OCI-LY1 (cell line): ENCODE data around the gene SUGCT.

Experiments
- H2AFZ ChIP-seq: fragments of 200-600 bp; sonication (generic), shearing (Covaris generic); 2 replicates; pipeline ENCODE4 v1.6.0; 2014; ENCODE audit warnings: antibody characterized with exemption, mild to moderate bottlenecking, low read length
- H3F3A ChIP-seq: fragments of 200-600 bp; sonication (generic), shearing (Covaris generic); 2 replicates; pipeline ENCODE4 v1.6.0; 2014; ENCODE audit warnings: mild to moderate bottlenecking, antibody characterized with exemption, low read length, moderate library complexity; ENCODE audit not compliant: insufficient read depth
- H3K27ac ChIP-seq: fragments of 200-600 bp; sonication (generic); 2 replicates; pipeline ENCODE4 v1.5.1; 2014; ENCODE audit warnings: low read length, mixed run types, mild to moderate bottlenecking, low read depth; ENCODE audit not compliant: poor library complexity, severe bottlenecking
- H3K27me3 ChIP-seq: fragments of 200-600 bp; sonication (generic); 2 replicates; pipeline ENCODE4 v1.6.0; 2014; ENCODE audit warnings: antibody characterized with exemption, mild to moderate bottlenecking, low read length, moderate library complexity; ENCODE audit not compliant: insufficient read depth
- H3K36me3 ChIP-seq: fragments of 200-600 bp; sonication (generic); 2 replicates; pipeline ENCODE4 v1.6.1; 2014; ENCODE audit warnings: mild to moderate bottlenecking, antibody characterized with exemption, low read length, moderate library complexity, mixed read lengths; ENCODE audit not compliant: insufficient read depth
- H3K4me1 ChIP-seq: fragments of 200-600 bp; sonication (generic); 2 replicates; pipeline ENCODE4 v1.5.1; 2014; ENCODE audit warnings: mild to moderate bottlenecking, low read length, moderate library complexity; ENCODE audit not compliant: insufficient read depth, severe bottlenecking
- H3K4me2 ChIP-seq: fragments of 200-600 bp; sonication (generic), shearing (Covaris generic); 2 replicates; pipeline ENCODE4 v1.6.1; 2014; ENCODE audit warnings: low read length
- H3K4me3 ChIP-seq: fragments of 200-600 bp; sonication (generic); 2 replicates; pipeline ENCODE4 v1.5.1; 2014; ENCODE audit warnings: low read length, low read depth, mild to moderate bottlenecking, mixed read lengths; ENCODE audit not compliant: poor library complexity, severe bottlenecking
- H3K79me2 ChIP-seq: fragments of 200-600 bp; shearing (Covaris generic); 2 replicates; pipeline ENCODE4 v1.6.1; 2016; ENCODE audit warnings: mixed run types, low read length, mixed read lengths; ENCODE audit not compliant: insufficient read depth
- H3K9ac ChIP-seq: fragments of 200-600 bp; sonication (generic), shearing (Covaris generic); 2 replicates; pipeline ENCODE4 v1.6.1; 2014; ENCODE audit warnings: mild to moderate bottlenecking, low read length, mixed read lengths
- H3K9me2 ChIP-seq: fragments of 200-600 bp; sonication (generic), shearing (Covaris generic); 2 replicates; pipeline ENCODE4 v1.6.1; 2014; ENCODE audit warnings: low read depth, mild to moderate bottlenecking, low read length, mixed read lengths
- H3K9me3 ChIP-seq: fragments of 200-600 bp; shearing (Covaris generic); 2 replicates; pipeline ENCODE4 v1.6.1; 2014; ENCODE audit warnings: low read length, mixed read lengths
- H4K20me1 ChIP-seq: fragments of 200-600 bp; sonication (generic), shearing (Covaris generic); 2 replicates; pipeline ENCODE4 v1.6.0; 2016; ENCODE audit warnings: mild to moderate bottlenecking, low read length; ENCODE audit not compliant: insufficient read depth
- EZH2 ChIP-seq: fragments of 200-600 bp; sonication (generic), shearing (Covaris generic); IDR thresholded peaks from 2 replicates; pipeline ENCODE4 v1.8.0; 2017; ENCODE audit warnings: borderline replicate concordance, mixed run types, mild to moderate bottlenecking, antibody characterized with exemption, low read length, moderate library complexity, mixed read lengths
- TF ChIP-seq, protein P1 (sequence below): fragments of 200-600 bp; sonication (generic), shearing (Covaris generic); IDR thresholded peaks from 2 replicates; pipeline ENCODE4 v1.5.1; 2017; ENCODE audit warnings: mild to moderate bottlenecking, antibody characterized with exemption, low read length, moderate library complexity, mixed read lengths

SUGCT gene

DNA sequence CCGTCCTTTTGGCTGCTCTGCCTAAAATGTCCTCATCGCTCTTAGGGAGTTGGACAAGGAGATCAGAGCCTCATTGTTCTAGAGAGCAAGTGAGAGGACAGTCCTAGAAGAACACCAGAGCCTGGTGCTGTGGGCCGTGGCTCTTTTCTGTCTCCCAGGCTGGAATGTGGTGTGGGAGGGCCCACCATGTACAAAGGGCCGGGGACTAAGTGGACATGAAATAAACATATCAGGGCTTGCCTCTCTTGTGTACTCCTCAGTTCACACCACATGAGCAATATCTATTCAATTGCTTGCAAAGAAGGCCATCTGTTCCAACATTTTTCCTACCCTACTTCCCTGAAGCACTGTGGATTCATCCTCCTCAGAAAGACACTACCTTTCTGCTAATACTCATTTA lies 510.4 kb downstream of the SUGCT start:
- no peaks in the 10 kb centered on the region for H3K9me2 ChIP-seq
- H3K9me3 ChIP-seq, result no peaks in the 10 kb centered on the region
- no peak overlapping the region for H3K9ac ChIP-seq
- TF ChIP-seq EZH2, result no peak
- TF ChIP-seq, protein P1, sequence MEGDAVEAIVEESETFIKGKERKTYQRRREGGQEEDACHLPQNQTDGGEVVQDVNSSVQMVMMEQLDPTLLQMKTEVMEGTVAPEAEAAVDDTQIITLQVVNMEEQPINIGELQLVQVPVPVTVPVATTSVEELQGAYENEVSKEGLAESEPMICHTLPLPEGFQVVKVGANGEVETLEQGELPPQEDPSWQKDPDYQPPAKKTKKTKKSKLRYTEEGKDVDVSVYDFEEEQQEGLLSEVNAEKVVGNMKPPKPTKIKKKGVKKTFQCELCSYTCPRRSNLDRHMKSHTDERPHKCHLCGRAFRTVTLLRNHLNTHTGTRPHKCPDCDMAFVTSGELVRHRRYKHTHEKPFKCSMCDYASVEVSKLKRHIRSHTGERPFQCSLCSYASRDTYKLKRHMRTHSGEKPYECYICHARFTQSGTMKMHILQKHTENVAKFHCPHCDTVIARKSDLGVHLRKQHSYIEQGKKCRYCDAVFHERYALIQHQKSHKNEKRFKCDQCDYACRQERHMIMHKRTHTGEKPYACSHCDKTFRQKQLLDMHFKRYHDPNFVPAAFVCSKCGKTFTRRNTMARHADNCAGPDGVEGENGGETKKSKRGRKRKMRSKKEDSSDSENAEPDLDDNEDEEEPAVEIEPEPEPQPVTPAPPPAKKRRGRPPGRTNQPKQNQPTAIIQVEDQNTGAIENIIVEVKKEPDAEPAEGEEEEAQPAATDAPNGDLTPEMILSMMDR, result no peak
- H3K4me1 ChIP-seq, result no peaks in the 10 kb centered on the region
- no peaks in the 10 kb centered on the region for H4K20me1 ChIP-seq
- H2AFZ ChIP-seq, result no peak overlapping the region
- H3K4me2 ChIP-seq, result no peak overlapping the region
- H3F3A ChIP-seq, result no peaks in the 10 kb centered on the region
- no peak overlapping the region for H3K27ac ChIP-seq
- no peaks in the 10 kb centered on the region for H3K36me3 ChIP-seq
- H3K27me3 ChIP-seq, result no peaks in the 10 kb centered on the region; the same call in 1 of the 2 replicates
- no peak overlapping the region for H3K4me3 ChIP-seq
- H3K79me2 ChIP-seq, result no peaks in the 10 kb centered on the region

DNA sequence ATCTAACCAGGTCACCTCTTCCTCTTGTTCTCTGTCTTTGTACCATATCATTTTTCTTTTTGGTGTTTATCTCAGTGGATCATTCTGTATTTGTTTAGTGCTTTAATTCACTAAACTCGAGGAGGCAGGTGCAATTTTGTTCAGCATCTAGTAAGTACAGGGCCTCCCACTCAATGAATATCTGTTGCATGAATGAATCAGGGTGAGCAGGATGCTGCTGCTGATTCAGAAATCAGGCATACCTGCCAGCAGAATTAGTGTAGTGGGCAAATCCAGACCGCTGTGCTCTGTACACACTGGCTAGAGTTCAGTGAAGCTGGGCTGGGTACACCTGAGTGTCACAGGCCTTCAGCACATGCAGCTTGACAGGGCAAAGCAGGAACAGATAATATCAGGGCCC lies 511.9 kb downstream of the SUGCT start:
- Histone ChIP-seq H2AFZ (no peak overlapping the region), H3K4me3 (no peak overlapping the region), H3K4me2 (no peak overlapping the region), H3K79me2 (no peaks in the 10 kb centered on the region), H3K27me3 (no peaks in the 10 kb centered on the region; the same call in 1 of the 2 replicates), H4K20me1 (no peaks in the 10 kb centered on the region), H3K4me1 (no peaks in the 10 kb centered on the region), H3K9ac (no peak overlapping the region), H3K9me3 (no peaks in the 10 kb centered on the region), H3K36me3 (no peaks in the 10 kb centered on the region), H3K9me2 (no peaks in the 10 kb centered on the region), H3F3A (no peaks in the 10 kb centered on the region), H3K27ac (no peak overlapping the region)
- no peak for TF ChIP-seq EZH2
- TF ChIP-seq, protein P1, result no peak

DNA sequence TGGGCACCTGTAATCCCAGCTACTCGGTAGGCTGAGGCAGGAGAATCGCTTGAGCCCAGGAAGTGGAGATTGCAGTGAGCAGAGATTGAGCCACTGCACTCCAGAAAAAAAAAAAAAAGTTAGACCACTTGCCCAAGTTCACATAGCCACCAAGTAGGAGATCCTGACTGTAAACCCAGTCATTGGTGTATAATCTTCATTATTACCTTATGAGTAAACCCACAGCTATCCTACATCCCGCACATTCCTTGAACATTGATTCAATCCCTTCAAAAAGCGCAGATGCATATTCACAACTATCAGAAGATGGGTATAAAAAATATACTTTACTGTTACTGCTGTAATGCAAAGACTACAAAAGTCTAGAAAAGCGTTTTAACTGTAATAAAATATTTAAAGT lies 512.9 kb downstream of the SUGCT start:
- Histone ChIP-seq H2AFZ (no peak overlapping the region), H3K9me2 (no peaks in the 10 kb centered on the region), H3K27ac (no peak overlapping the region), H3K4me1 (no peaks in the 10 kb centered on the region), H3K4me2 (no peak overlapping the region), H3K79me2 (no peaks in the 10 kb centered on the region), H4K20me1 (no peaks in the 10 kb centered on the region), H3K9me3 (no peaks in the 10 kb centered on the region), H3K9ac (no peak overlapping the region), H3F3A (no peaks in the 10 kb centered on the region), H3K4me3 (no peak overlapping the region), H3K27me3 (no peaks in the 10 kb centered on the region; the same call in 1 of the 2 replicates), H3K36me3 (no peaks in the 10 kb centered on the region)
- no peak for TF ChIP-seq EZH2
- TF ChIP-seq, protein P1, result no peak
